ENCODE measurements around the gene SRF.

DNA sequence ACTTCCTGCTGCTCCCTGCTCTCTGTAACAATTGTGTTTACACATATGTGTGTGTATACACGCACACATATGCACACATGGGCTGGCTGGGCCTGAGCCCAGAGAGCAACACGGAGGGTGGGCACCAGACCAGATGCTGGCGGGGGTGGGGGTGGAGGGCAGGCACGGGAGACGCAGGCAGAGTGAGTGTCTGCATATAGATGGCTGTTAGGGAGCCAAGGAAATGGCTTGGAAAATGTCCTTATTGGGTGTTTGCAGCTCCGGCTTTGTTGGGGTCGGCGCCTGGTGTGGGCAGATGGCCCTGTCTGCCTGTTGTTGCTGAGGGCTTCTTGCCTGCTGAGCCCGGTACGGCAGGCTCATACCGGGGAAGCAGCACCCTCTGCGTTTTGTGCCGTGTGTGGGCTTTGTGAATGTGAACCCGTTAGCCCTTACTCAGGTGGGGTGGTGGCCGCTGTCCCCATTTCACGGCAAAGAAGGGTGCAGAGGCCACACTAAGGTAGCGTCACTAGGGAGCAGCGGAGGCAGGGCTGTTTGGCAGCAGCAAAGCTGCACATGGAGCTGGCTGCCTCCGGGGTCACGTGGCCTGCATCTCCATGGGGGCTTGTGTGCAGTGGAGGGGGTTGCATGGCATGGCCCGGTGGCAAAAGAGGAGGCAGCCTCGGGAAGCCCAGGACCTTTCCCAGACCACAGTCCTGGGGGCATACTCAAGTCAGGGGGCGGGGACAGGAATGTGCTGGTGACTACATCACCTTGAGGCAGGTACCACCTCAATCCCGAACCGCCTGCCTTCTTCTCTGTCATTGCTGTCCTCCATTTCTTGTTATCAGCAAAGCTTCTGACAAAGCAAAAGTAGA lies 47.4 kb upstream of the SRF start:
- TF ChIP-seq, protein P1, sequence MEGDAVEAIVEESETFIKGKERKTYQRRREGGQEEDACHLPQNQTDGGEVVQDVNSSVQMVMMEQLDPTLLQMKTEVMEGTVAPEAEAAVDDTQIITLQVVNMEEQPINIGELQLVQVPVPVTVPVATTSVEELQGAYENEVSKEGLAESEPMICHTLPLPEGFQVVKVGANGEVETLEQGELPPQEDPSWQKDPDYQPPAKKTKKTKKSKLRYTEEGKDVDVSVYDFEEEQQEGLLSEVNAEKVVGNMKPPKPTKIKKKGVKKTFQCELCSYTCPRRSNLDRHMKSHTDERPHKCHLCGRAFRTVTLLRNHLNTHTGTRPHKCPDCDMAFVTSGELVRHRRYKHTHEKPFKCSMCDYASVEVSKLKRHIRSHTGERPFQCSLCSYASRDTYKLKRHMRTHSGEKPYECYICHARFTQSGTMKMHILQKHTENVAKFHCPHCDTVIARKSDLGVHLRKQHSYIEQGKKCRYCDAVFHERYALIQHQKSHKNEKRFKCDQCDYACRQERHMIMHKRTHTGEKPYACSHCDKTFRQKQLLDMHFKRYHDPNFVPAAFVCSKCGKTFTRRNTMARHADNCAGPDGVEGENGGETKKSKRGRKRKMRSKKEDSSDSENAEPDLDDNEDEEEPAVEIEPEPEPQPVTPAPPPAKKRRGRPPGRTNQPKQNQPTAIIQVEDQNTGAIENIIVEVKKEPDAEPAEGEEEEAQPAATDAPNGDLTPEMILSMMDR (IDR thresholded peaks at IDR 0.05): no peak
- TF ChIP-seq POLR2A (IDR thresholded peaks at IDR 0.05): no peak
